GM06990 (cell line): ENCODE data around the gene JARID2.

Source experiments
- DNase-seq: peaks from one replicate; pipeline ENCODE4 v3.0.0-alpha.2; 2011; ENCODE audit not compliant: insufficient read length; ENCODE audit errors: extremely low read depth
- H3K27me3 ChIP-seq: replicated peaks from 2 replicates; pipeline ENCODE4 v1.6.0; 2011; ENCODE audit warnings: low read length; ENCODE audit not compliant: control insufficient read depth, insufficient read depth
- H3K36me3 ChIP-seq: 2 replicates; pipeline ENCODE4 v1.5.1; 2011; ENCODE audit warnings: low read length; ENCODE audit not compliant: control insufficient read depth, insufficient read depth
- H3K4me3 ChIP-seq: replicated peaks from 2 replicates; pipeline ENCODE4 v1.5.1; 2011; ENCODE audit warnings: low read depth, mild to moderate bottlenecking, control low read depth, low read length
- CTCF ChIP-seq: IDR thresholded peaks from 2 replicates; pipeline ENCODE4 v1.5.1; 2011; ENCODE audit warnings: low read length, control low read depth, mild to moderate bottlenecking, inconsistent platforms; ENCODE audit not compliant: insufficient read depth, poor library complexity, severe bottlenecking

JARID2 gene

GRCh38 chr6:15507746-15508145, 261.9 kb downstream of the JARID2 start:
- no peak for TF ChIP-seq CTCF
- DNase-seq, result no peak
- no peaks in the 10 kb centered on the region for H3K27me3 ChIP-seq
- H3K36me3 ChIP-seq, result peaks cover 29% of the 10 kb centered on the region
- H3K4me3 ChIP-seq, result no peak overlapping the region

DNA sequence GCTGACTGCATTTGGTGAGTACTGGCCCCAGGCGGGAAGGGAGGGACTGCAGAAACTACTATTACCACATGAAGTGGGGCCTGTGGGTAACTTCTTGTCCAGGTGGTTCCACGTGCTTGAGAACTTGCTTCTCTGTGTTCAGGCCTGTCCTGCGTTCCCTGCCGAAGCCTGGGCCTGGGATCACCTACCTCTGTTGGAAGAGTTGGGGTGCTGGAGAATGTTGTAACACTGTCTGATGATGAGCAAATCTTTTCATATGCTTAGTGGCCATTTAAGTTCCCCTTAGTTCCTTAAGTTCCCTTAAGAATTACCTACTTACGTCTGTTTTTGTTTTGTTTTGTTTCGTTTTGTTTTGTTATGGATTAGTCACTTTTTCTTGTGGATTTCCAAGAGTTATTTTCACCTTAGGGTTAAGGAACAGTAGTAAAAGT, 262.6 kb downstream of the JARID2 start:
- peaks cover 31% of the 10 kb centered on the region for H3K36me3 ChIP-seq
- no peaks in the 10 kb centered on the region for H3K27me3 ChIP-seq
- DNase-seq, result no peak
- no peak for TF ChIP-seq CTCF
- H3K4me3 ChIP-seq, result no peak overlapping the region

DNA sequence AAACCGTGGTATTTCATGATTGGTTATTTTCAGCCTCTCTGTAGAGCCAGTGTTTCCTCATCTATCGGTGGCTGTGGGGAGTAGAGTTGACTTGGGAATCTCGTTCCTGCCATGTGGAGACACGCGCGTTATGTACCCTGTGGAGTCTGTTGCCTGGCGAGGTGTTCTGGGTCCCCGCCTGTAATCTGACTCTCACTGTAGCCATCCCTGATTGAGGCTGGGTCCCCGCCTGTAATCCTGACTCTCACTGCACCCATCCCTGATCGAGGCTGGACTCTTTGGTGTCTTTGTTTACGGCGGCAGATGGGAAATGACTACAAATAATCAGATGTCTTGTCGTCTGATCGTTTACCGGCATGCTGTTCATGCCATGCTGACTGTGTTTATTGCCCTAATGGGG, 263.1 kb downstream of the JARID2 start:
- TF ChIP-seq CTCF, result no peak
- no peak for DNase-seq
- no peaks in the 10 kb centered on the region for H3K27me3 ChIP-seq
- H3K36me3 ChIP-seq, result peaks cover 33% of the 10 kb centered on the region
- no peak overlapping the region for H3K4me3 ChIP-seq

DNA sequence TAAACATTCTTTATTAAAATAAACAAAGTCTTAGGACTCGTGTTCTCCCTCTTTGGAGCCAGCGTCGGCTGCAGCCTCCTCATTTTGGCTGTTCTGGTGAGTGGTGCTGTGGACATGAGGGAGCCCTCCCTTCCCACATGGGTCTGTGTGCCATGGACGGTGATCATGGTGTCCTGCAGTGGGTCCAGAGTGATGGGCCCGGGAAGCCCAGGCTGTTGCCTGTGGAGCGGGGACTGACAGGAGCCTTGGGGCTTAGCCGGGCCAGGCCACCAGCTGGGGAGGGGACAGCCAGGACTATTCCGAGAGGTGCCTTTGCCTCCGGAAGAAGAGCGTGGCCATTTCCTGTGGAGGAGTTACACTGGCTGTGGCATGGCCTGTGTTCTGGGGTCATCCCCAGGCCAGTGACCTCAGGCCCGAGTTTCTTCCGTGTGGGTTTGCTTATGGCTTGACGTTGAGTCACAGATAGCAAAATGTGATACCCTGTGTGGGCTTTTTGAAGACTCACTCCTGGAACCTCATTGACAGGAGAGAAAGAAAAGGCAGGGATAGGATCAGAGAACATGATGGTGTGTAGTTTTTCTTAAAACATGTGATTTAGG, 263.6 kb downstream of the JARID2 start:
- TF ChIP-seq CTCF, result no peak
- Histone ChIP-seq H3K36me3 (peaks cover 34% of the 10 kb centered on the region), H3K4me3 (no peak overlapping the region), H3K27me3 (no peaks in the 10 kb centered on the region)
- no peak for DNase-seq

GRCh38 chr6:15510121-15510520, 264.3 kb downstream of the JARID2 start:
- TF ChIP-seq CTCF, result no peak
- H3K27me3 ChIP-seq, result no peaks in the 10 kb centered on the region
- DNase-seq, result no peak
- no peak overlapping the region for H3K4me3 ChIP-seq
- H3K36me3 ChIP-seq, result peaks cover 34% of the 10 kb centered on the region
